Tibial nerve (tissue), 4 donors: ENCODE data around the gene RLN3.

ENCODE experiments used
- EP300 ChIP-seq, 2 donors: sonication (generic); formaldehyde crosslinking; IDR thresholded peaks; one replicate each; pipeline ENCODE4 v1.6.1; 2017; ENCODE audit warnings: antibody characterized with exemption in 2 of 2, mild to moderate bottlenecking in 1 of 2
- TF ChIP-seq, protein P1 (sequence below), 5 experiments: fragments of 200-600 bp in 3 of 5; fragments of 450-650 bp in 2 of 5; sonication (generic) in 3 of 5; IDR thresholded peaks; one replicate each; pipeline ENCODE4 v1.5.1; 2016 to 2019; ENCODE audit warnings: antibody characterized with exemption in 5 of 5, mild to moderate bottlenecking in 3 of 5, moderate library complexity in 2 of 5

DNA sequence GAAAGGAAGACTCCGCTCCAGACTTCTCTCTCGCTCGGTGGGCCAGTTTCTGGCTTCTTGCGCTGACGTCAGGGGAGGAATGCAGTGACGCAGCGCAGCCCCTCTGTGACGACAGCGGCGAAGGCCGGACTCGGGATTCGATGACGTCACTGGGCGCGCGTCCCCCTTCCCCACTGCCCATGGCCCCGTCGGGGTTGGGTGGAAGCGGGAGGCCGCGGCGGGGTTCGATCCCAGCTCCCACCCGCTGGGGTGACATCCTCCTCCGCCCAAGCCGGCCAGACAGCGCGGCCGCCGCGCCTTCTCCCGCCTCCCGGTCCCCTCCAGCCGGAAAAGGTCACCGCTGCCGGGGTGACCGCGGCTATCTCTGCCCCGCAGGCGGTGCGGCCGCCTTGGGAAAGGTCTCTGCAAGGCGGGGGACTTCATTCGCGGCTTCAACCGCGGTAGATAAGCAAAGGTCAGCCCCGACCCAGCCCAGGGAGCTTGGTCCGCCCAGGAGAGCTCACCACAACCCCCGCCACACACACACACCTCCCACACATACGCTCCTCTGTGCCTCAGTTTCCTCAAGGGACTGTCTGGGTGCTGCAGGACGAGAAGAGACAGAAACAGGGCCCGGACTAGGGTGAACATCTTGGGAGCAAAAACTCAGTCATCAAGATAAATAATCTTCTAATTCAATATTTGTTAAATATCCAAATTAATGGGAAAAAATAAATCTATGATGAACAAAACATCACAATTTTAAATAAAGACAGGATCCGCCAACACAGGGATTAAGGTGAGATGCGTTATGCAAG, 21.0 kb upstream of the RLN3 start:
- TF ChIP-seq, protein P1, sequence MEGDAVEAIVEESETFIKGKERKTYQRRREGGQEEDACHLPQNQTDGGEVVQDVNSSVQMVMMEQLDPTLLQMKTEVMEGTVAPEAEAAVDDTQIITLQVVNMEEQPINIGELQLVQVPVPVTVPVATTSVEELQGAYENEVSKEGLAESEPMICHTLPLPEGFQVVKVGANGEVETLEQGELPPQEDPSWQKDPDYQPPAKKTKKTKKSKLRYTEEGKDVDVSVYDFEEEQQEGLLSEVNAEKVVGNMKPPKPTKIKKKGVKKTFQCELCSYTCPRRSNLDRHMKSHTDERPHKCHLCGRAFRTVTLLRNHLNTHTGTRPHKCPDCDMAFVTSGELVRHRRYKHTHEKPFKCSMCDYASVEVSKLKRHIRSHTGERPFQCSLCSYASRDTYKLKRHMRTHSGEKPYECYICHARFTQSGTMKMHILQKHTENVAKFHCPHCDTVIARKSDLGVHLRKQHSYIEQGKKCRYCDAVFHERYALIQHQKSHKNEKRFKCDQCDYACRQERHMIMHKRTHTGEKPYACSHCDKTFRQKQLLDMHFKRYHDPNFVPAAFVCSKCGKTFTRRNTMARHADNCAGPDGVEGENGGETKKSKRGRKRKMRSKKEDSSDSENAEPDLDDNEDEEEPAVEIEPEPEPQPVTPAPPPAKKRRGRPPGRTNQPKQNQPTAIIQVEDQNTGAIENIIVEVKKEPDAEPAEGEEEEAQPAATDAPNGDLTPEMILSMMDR (IDR thresholded peaks at IDR 0.05): no peak
- peak; percentile 71 to 95 for TF ChIP-seq EP300 (IDR thresholded peaks at IDR 0.05)
